ENCODE measurements around the gene SLC39A3. TPM values are rescaled to one million over a fixed set of nuclear protein-coding genes. Genes with fewer than 3 reads are reported as not detected.

SLC39A3 gene
- total RNA-seq, 1 experiment from 2014 or later = 43.0 TPM

DNA sequence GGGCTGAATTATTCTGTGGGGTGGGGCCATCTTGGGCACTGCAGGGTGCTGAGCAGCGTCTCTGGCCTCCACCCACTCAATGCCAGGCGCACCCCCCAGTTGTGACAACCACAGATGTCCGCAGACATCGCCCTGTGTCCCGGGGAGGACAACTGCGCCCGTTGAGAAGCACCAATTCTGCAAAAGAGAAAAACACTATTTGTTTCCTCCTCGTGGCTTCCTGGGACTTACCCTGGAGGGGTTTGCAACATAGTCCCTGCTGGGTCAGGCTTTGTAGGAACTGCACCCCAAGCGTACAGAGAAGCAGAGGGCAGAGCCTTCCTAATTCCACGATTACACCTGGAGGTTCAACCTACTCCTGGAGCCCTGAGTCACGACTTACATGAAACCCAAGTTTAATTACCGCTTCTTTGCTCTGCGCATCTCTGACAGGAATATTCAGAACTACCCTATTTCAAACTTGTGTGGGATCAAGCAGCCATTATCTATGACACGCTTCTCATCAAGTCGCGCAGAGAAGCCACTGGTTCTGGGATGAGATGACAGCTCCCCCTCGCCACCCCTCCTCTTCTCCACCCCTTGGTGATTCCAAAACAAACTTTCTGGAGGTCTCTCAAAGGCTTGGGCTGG lies 11.1 kb upstream of the SLC39A3 start:
- DNase-seq (ENCODE audit: low spot score) = no peak

DNA sequence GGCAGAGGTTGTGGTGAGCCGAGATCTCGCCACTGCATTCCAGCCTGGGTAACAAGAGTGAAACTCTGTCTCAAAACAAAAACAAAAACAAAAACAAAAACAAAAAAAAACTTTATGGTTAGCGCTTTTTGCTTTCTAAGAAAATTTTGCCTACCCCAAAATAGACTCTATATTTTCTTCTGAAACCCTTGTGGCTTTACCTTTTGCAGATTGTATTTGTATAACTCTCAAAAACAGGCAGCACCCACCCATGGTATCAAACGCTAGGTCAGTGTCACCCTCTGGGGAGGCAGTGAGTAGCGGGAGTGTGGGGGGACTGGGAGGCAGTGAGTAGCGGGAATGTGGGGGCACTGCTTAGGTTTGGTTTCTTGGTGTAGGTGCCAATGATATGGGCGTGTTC lies 7.5 kb upstream of the SLC39A3 start:
- no peak for DNase-seq (ENCODE audit: low spot score)

DNA sequence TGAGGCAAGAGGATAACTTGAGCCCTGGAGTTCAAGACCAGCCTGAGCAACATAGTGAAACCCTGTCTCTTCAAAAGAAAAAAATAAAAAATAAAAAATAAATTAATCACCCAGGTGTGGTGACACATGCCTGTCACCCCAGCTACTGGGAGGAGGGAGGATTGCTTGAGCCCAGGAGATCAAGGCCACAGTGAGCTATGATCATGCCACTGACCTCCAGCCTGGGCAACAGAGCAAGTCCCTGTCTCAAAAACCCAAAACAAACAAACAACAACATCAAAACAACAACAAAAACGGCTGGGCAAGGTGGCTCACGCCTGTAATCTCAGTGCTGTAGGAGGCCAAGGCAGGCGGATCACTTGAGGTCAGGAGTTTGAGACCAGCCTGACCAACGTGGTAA lies 4.3 kb upstream of the SLC39A3 start:
- no peak for DNase-seq (ENCODE audit: low spot score)

DNA sequence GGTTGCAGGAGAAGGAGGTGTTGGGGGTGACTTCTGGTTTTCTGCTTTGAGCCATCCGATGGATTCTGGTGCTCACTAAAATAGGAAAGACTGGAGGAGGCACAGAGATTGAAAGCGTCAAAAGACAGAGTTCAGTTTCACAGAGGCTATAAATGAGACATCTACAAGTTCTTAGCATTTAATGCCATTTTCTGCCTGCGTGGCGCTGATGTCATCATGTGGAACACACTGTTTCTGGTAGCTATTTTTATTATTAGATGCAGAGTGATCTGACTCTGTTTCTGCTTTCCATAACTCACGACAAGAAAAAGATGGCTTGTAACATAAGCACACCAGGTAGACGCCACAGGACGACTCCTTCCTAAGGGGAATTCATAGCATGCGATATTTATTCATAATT lies 3.3 kb upstream of the SLC39A3 start:
- DNase-seq (ENCODE audit: low spot score) = no peak

DNA sequence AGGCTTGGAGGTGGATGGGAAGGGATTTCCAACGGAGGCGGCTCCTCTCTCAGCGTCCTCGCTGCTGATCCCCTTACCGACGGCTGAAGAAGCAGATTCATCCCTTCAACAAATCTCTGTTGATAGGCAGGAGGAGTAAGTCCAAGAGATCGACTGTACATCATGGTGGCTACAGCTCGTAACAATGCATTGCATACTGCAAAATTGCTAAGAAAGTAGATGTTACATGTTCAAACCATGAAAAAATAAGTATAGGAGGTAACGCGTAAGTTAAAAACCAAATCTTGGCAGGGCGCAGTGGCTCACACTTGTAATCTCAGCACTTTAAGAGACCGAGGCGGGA lies 468 bp upstream of the SLC39A3 start:
- DNase-seq (ENCODE audit: low spot score) = no peak

DNA sequence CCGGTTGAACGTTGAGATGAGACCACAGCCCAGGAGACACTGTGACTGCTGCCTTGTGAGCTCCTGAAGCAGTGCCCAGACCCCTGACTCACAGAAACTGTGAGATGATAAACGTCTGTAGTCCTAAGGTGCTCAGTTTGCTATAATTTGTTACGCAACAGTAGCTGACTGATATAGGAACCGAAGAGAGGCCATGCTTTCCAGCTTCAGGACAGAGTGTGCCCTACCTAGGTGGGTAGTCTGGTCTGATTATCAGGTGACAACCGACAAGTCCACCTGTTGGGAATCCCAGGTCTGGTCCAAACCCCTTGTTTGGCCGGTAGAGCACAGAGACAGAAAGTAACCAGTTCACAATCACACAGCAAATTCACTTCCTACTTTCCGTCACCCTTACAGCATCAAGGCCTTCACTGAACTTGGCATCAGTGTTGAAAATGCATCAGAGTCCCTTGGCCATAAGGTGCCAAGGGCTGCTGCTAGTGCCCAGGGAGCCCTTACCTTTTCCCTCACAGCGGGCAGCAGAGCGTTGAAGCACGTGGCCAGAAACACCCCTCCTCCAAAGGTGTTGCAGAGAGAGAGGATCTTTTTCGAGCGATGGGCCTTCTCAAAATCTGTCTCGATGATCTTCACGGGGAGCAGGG lies 3.1 kb downstream of the SLC39A3 start:
- DNase-seq (ENCODE audit: low spot score) = no peak

DNA sequence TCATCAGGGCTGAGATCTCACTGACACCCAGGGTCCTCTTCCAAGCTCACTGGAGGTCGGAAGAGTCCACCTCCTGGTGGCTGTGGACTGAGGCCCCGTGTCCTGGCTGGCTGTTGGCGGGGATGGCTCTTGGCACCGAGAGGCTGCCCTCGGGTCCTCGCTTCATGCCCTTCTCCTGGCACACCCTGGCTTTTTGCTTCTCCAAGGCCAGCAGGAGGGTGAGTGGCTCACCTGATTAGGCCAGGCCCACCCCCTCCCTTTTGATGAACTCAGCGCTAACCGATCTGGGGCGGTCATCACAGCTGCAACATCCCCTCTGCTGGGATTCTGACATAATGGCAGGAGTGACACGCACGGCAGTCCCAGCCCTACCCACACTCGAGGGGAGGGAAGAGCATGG lies 4.4 kb downstream of the SLC39A3 start:
- DNase-seq (ENCODE audit: low spot score) = no peak

DNA sequence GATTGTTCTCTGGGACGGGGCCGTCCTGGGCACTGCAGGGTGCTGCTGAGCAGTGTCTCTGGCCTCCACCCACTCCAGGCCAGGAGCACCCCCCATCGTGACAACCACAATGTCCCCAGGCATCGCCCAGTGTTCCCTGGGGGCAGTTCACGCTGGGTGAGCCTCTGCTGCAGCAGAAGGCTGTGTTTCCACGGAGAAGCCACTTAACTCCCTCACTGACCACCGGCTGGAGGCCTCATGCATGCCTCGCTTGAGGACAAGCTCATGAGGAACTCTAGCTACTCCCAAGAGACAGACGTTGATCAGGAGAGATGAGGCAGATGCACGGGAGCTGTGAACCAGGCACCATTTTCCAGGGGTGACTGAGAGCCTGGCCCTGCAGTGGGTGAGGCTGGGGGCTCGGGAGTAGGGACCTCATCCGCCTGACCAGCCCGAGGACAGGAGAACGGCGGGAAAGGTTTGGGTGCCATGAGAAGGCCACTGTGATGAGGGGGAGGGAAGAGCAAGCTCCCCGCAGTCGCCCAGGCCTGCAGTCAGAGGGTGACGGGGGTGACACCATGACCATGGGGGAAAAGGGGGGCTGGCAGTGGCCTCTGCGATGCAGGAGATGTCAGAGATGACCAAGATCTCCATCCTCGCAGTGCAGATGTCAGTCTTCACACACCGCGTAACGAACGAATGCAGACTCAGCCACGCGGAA lies 5.1 kb downstream of the SLC39A3 start:
- no peak for DNase-seq (ENCODE audit: low spot score)

DNA sequence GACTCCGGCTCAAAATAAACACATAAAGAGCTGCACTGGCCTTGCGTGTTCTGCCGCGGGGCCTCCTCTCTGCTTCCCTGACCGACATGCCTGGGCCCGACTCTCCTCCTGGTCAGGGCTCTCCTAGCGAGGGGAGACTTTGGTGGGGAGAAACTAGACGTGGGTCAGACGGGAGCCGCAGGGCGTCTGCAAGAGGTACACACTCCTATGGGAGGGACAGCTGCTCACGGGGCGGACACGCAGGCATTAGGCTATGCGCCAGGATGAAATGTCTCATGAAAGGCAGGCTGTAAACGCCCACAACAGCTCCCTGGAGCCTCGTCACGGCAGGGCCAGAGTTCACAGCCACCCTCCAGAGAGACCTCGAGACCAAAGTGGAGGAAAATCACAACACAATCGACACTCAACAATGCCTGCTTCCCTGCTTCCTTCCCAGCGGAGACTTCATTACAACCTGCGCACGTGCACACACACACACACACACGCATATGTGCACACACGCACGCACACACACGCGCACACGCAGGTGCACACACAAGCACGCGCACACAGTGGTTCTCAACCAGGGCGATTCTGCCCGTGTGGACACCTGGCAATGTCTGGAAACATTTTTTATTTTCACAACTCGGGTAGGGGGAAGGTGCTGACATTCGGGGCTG lies 5.8 kb downstream of the SLC39A3 start:
- no peak for DNase-seq (ENCODE audit: low spot score)

DNA sequence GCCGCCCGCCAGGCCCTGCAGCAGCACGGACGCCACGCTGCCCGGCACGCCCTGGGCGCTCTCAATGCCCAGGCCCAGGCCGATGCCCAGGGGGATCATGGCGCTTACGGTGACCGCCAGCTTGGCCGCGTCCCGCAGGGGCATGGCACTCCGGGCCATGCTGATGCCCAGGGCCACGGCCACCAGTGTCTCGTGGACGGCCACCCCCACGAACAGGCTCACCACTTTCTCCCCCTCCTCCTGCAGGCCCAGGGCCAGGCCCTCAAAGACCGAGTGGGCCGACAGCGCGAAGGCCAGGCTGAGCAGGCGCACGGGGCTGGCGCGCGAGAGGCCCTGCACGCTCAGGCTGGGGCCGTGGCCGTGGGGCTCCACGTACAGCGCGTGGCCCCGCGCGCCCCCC lies 6.9 kb downstream of the SLC39A3 start:
- DNase-seq (ENCODE audit: low spot score) = no peak

DNA sequence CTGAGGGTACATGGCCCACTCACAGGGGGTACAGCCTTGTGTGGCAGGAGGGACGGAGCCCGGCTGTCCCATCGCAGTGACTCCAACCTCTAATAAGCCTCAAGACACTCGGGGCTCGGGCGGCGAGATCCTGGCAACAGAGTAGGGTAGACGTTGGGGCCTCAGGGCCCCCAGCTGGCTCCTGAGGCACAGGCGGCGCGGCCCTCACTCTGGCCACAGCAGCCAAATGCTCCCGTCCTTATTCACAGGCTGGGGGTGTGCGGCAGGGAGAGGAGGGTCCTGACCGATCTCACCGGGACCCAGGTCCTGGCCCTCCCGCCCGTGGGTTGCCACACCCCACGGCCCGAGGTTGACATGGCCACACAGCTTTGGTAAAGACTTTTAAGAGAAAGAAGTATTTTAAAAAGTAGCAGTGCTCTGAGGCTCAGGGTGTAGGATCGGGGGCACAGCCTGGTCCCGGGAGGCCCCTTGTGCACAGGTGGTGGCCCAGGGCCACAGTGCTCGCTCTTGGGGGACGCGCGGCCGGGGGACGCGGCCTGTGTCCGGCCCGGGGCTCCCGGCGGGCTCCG lies 7.6 kb downstream of the SLC39A3 start:
- no peak for DNase-seq (ENCODE audit: low spot score)

DNA sequence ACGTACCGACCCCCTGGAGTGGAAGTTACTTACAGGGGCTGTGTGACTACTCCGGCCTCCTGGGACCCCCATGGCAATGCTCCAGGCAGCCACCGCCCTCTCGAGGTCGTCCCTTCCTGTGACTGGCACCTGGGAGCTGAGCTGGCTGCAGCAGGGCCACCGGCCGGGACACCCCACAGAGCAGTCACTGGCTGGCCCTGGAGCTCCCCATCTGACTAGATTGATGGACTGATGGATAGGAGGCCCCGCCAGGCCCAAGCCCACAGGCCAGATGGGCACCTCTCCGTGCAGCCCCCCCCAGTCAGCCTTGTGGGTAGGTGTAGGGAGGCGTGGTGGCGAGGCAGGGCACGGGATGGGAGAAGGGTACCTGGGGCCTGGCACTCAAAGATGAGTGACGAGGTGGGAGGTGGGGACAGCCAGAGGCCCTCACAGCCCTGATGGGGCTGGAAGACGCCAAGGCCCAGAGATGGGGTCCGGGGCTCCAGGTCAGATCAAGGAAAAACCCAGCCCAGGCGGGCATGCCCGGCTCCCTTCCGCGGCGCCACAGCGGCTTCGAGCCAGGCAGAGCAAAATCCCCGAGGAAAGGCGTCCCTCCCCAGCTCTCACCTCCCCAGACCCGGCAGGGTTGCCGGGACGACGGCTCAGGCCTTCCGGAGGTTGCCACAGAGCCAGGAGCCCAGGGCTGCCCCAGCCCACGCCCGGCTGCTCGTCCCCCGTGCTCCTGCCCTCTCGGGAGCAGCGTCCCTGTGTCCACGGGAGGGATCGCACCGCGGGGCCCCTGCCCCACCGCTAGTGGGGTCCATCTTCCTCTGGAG lies 8.4 kb downstream of the SLC39A3 start:
- DNase-seq (ENCODE audit: low spot score) = no peak

DNA sequence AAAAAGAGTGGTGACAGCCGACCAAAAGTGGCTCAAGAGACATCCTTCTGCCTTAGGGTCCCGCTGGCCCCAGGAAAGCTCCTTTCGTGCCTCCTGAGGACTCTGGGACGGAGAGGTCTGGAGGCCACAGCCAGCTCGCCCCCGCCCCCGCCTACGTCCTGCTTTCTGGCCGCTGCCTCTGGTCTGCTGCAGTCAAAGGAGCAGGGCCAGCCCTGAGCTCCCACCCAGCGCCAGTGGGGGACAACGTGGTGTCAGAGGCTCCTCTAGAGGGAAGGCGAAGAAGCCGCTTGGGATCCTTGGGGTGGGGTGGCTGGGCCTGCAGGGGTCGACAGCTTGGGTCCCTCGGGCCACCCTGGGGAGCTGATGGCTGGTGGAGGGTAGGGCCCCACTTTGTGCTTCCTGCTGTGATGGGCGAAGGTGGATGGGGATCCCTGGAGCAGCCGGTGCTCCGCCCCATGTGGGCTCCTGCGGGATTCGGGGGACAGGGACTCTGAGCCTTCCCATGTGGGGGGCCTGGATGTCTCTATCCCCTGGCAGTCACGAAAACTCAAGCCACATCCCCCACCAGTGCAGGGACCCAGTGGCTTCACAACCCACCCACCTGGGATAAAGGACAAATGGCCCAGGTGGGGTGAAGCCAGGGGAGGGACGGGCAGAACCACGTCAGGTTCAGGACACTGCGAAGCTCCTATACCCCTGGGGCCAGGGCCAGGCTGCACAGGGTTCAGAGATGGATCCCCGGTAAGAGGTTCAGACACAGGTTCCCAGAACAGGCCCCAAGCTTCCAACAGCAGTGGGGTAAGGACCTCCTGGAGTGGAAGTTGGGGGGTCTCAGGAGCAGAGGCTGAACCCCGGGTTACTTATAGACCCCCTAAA lies 9.6 kb downstream of the SLC39A3 start:
- DNase-seq (ENCODE audit: low spot score) = no peak

DNA sequence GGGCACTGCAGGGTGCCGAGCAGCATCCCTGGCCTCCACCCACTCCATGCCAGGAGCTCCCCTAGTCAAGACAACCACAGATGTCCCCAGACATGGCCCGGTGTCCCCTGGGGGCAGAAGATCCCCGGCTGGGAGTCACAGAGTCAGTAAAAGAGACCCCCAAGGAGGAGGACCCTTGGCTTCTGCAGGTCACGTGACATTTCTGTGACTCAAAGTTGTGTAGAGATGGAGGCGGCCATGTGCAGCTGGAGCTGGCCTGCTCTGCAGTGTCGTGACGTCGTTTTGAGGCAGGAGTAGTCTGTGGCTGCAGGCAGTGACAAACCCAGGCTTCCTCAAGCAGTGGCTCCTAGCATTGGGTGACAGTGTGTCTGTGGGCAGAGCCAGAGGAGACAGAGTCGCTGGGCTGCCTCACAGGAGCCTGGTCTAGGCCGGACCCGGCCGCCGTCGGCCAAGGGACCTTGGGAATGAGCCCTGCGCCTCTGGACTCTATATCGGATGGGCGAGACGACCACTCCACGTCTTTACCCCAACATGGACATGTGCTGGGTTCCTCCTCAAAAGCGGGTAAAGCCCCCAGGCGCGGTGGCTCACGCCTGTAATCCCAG lies 10.9 kb downstream of the SLC39A3 start:
- no peak for DNase-seq (ENCODE audit: low spot score)

DNA sequence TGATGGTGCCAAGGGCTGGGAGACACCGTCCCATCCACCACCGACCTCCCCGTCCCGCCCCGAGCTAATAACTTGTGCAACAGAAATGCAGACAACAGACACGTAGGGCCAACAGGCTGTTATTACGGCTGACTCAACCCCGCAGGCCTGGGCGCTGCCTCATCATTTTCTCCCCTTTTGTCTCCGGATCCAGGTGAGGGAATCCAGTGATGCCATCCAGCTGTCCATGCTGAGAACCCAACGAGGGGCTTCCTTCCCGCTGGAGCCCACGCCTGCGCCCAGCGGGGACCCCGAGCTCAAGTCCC lies 12.2 kb downstream of the SLC39A3 start:
- no peak for DNase-seq (ENCODE audit: low spot score)

DNA sequence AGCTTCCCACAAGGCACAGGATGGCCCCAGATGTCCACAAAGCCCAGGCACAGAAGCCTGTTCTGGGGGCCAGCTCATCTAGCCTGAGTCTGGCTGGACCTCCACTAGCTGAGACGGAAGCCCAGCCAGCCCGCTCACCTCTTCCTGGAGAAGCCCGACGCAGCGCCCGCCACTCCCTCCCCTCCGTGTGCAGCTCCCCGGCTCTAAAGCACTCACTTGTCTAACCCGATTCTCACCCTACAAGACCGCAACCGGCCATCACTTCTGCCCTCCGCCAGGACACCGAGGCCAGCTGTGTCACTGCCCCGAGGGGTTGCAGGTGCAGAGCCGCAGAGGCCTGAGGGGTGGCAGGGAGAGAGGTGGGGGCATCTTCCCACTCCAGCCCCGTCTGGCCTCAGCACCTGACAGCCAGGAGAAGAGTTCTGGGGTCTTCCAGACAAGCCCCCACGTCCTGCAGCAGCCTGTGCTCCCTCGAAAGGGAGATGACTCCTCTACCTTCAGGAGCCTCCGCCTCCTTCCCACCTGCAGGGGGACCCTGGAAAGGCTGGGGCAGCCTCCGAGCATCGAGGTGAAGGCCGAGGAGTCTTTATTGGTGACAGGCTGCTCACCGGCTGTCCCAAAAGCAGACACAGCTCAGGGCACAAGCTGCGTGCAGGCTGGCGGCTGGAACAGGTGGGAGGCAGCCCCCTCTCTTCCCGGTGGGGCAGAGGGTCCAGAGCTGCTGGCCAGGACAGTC lies 12.7 kb downstream of the SLC39A3 start:
- DNase-seq (ENCODE audit: low spot score) = no peak

DNA sequence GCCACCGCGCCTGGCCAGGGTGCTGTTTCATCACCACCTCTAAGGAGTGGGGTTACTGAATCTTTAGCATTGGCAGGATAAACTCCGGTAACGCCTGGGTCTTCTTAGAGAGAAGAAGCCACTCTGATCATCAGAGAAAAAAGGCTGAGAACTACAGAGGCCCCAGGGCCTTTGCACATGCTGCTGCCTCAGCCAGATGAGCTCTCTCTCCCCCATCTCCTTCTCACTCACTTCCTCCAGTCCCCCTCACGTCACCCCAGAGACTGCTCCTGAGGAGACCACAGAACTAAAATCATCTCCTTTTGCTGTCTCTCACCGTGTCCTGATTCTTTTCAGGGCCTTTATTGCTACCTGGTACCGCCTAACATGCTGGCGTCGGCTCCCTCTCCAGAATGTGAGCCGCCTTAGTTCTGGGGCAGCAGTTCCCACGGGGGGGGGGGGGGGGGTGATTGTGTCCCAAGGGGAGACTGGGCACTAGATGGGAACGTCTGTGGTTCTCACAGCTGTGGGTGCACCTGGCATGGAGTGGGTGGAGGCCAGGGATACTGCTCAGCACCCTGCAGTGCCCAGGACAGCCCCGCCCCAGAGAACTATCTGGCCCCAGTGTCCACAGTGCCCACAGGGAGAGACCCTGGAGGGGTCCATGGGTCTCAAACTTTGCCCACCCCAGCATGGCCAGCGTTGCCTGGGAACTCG lies 13.5 kb downstream of the SLC39A3 start:
- DNase-seq (ENCODE audit: low spot score) = no peak

DNA sequence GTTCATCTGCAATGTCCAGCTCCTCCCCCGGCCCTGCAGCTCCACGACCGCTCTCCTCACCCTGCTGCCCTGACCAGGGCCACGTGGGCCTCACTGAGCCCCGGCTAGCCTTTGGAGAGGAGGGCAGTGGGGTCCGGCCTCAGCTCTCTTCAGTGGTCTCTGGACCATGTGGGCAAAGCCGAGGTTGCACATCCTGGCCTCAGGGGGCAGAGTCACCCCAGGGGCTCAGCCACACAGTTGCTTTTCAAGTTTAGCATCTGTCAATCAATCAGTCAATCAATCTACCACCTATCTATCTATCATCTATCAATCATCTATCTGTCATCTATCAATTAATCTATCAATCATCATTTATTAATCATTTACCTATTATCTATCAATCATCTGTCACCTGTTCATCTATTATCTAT lies 15.7 kb downstream of the SLC39A3 start:
- DNase-seq (ENCODE audit: low spot score) = no peak

DNA sequence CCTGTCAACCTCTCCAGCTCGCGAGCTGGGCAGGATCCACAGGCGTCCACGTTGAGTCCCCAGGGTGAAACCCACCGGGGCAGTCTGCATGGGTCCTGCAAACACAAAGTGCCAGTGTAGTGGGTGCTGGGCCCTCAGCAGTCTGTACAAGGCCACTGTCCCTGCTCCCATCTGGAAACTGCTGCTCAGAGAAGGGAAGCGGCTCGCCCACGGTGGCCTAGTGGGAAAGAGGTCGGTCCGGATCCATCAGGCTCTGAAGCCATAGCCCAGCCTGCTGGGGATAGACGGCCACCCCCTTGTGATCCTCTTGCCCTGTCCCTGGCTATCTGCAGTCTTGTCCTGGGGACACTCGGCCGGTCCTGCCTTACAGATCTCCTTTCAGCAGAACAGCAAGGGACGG lies 16.1 kb downstream of the SLC39A3 start:
- no peak for DNase-seq (ENCODE audit: low spot score)

All from HT-29 (cell line).